GM12874 (cell line): Measurements from ENCODE around the gene PLCB4.

ENCODE experiments used
- TF ChIP-seq, protein P1 (sequence below): IDR thresholded peaks from 2 replicates; pipeline ENCODE4 v1.5.1; 2011; ENCODE audit warnings: low read depth, mild to moderate bottlenecking, control low read depth, low read length, moderate library complexity; ENCODE audit not compliant: insufficient read depth

PLCB4 gene

GRCh38 chr20:9068841-9069663 is at the start of gene PLCB4:
Gene PLCB4, plus strand, starts transcription at chr20:9069087. Its CDS starts 238,728 bp downstream, at chr20:9307815.
- TF ChIP-seq, protein P1, sequence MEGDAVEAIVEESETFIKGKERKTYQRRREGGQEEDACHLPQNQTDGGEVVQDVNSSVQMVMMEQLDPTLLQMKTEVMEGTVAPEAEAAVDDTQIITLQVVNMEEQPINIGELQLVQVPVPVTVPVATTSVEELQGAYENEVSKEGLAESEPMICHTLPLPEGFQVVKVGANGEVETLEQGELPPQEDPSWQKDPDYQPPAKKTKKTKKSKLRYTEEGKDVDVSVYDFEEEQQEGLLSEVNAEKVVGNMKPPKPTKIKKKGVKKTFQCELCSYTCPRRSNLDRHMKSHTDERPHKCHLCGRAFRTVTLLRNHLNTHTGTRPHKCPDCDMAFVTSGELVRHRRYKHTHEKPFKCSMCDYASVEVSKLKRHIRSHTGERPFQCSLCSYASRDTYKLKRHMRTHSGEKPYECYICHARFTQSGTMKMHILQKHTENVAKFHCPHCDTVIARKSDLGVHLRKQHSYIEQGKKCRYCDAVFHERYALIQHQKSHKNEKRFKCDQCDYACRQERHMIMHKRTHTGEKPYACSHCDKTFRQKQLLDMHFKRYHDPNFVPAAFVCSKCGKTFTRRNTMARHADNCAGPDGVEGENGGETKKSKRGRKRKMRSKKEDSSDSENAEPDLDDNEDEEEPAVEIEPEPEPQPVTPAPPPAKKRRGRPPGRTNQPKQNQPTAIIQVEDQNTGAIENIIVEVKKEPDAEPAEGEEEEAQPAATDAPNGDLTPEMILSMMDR = no peak

GRCh38 chr20:9019833-9020232 is 49.1 kb upstream of the PLCB4 start:
- TF ChIP-seq, protein P1 = no peak

- TF ChIP-seq, protein P1 = no peak
Measured at GRCh38 chr20:9021216-9021615, 47.7 kb upstream of the PLCB4 start.

DNA sequence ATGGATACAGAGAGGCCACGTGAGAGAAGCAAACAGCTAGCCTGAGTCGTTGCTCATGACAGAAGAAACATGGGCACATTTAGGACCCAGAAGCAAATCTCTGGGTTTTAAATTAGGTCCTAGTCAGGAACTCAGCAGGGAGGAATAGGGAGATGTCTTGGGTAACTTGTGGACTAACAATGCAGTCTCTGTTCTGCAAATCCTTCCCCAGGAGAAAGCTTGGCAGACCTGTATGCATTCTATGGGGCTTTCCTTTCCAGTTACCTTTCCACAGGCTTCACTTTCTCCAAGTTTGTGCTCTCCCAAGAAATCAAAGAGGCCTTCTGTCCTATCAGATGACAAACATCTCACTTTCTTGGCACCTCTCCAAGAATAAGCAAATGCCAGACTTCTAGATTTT is 47.2 kb upstream of the PLCB4 start:
- TF ChIP-seq, protein P1 = no peak

- TF ChIP-seq, protein P1 = no peak
Measured at GRCh38 chr20:9022376-9022775, 46.5 kb upstream of the PLCB4 start.

- TF ChIP-seq, protein P1 = no peak
Measured at GRCh38 chr20:9024606-9025005, 44.3 kb upstream of the PLCB4 start.

GRCh38 chr20:9025011-9025410 is 43.9 kb upstream of the PLCB4 start:
- TF ChIP-seq, protein P1 = no peak
